ENCODE data around the gene COG5. TPM values are rescaled to one million over a fixed set of nuclear protein-coding genes. Genes with fewer than 3 reads are reported as not detected.

COG5 gene
- total RNA-seq, 1 donor from 2014 or later, result 29.8 TPM

DNA sequence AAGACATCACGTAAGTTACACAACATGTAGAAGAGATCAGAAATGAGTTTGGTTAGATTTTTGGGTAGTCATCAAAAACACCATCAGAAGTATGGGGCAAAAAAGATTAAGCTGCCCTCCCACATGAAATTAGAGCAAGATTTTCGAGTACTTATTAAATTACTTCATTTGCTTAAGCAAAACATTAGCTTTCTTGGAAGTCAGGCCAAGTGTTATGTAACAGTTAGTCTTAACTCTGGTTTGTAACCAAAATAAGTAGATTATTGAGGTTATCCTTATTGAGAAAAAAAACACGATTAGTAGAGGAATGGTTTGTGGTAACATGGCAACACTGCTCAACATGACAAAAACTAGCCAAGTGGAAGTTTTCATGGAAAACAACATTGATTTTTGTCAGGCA, 357.0 kb downstream of the COG5 start:
- FAIRE-seq, result no peak
- no peak for DNase-seq (ENCODE audit: low spot score in 2 of 2)

DNA sequence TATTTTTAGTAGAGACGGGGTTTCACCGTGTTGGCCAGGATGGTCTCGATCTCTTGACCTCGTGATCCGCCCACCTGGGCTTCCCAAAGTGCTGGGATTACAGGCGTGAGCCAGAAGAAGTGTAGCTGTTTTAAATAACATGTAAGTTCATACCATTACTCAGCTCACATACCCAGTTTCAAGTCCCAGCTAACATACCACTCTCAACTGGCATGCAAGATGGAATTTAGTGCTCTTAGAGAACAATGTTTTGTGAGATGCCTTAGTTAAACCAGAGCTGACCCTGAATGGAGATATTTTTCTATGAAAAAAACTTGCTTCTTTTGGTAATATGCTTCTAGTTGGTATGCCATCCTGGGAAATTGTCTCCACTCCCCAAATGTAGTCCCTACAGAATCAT, 357.6 kb downstream of the COG5 start:
- no peak for DNase-seq (ENCODE audit: low spot score in 2 of 2)
- FAIRE-seq, result no peak

DNA sequence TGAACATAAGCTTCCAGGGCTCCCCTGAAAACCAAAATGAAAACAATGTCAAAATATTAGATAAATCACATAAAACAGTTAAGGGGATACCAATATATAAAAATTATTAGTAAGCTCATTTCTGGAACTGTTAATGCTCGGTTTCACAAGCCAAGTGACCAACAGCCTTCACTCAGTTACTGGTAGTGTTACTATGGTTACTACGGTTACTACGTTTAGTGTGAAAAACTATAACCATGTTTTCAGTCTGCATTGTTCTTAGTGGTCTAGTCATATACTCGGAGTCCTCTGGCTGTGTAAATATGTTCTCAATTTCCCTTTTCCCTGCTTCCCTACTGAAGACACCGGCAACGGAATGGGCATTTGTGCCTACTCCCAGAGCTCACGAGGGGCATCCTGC, 360.1 kb downstream of the COG5 start:
- FAIRE-seq, result no peak

DNA sequence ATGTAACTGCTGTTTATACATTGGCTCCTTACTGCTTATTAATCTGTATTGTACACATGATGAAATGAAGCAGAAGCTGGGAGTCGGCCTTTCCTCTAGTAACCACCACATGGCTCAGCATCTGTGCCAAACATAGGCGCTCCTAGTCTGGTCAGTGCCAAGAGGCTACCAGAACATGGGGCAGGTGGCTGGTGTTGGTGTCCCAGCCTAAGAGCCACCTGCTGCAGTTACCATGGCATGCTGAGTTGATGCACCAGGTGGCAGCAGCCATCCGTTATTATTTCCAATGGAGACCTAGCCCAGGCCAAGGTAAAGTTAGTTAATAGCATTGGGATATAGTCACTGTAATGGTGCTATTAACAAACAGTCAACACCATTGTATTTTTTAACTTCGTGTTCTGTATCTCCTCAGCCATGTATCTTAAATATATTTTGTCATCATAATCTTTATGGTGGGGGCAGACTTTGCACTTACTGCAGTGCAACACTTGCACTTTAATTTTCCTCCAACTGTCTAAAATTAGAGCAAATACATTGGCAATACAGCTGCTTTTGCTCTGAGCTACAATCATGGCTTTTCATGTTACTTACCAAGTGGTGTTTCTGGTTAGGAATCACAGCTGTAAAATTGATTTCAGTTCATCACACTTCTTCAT, 361.8 kb downstream of the COG5 start:
- DNase-seq (ENCODE audit: low spot score in 2 of 2), result no peak
- no peak for FAIRE-seq

More for the DNA sequence above, 360.1 kb downstream of the COG5 start:
- no peak for DNase-seq (ENCODE audit: low spot score in 2 of 2)

DNA sequence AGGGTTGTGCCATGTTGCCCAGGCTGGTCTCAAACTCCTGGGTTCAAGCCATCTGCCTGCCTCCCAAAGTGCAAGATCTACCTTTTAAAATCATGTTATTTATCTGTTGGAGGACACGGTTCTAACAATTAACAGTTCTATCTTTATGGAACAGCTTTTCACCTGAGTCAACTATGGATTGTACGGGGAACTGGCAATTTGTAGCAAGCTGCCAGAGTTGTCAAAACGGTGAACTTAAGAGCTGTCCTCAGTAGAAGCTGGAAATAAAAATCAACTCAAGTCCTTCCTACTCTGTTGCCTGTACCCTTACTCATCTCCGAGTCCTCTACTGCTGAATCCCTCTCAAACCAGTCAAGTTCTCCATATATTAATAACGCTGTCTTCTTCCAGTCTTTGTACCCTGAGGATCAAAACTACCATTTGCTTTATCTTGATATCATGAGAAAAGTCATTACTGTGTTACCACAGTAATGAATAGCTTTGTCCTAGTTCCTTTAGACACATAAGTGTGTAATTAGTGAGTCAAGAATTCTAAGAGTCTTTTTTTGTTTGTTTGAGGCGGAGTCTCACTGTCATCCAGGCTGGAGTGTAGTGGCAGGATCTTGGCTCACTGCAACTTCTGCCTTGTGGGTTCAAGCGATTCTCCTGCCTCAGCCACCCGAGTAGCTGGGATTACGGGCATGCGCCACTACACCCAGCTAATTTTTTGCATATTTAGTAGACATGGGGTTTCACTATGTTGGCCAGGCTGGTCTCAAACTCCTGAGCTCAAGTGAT, 366.7 kb downstream of the COG5 start:
- DNase-seq (ENCODE audit: low spot score in 2 of 2) (no peak), FAIRE-seq (no peak)

DNA sequence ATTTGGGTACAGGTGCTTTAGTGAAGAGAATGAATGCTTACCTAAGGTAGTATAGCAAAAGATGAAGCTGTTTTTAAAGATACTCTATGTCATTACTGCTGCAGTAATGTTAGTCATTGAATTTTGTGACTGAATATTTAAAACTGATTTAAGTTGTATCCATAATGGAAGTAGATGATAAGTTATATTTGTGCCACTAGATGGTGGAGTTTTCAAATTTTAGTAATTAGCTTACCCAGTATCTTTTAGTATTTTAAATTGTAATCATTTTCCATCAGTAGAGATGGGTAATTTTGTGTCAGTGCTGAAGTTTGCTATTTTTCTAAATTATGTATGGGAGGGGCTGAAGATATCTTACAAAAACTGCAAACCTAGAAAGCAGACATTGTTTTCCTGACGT, 369.7 kb downstream of the COG5 start:
- DNase-seq (ENCODE audit: low spot score in 2 of 2), result no peak
- FAIRE-seq, result no peak

DNA sequence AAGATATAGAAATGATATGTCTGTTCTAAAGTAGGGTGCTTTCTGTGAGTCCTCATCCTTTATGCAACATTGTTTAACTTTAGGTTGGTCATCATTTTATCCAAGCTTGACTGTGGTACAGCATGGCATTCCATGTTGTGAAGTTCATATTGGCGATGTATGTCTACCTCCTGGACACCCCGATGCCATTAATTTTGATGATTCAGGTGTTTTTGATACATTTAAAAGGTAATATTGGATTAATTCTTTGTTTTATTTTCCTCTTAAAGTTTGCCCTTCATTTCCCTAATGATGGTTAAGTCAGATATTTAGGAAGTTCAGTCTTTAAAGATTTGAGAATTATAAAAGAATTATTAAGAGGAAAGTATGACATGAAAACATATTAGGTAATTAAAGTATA, 373.6 kb downstream of the COG5 start:
- FAIRE-seq, result no peak

DNA sequence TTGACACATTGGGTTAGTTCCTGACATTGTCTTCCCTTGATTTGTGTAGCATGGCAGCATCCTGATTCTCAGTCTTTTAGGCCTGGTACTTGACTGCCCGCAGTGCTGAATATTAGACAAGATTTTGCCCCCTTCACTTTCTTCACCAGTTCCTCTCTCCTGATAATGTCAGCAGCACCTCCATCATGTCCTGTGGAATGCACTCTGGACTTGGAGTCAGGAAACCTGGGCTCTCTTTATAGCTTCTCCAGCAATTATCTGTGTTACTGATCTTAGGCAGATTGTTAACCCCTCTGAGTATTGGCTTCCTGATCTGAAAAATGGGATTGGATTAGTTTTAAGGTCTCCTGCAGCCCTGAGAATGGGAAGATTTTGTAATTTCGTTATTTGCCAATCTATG, 375.9 kb downstream of the COG5 start:
- DNase-seq (ENCODE audit: low spot score in 2 of 2) (no peak), FAIRE-seq (no peak)

More for the DNA sequence above, 373.6 kb downstream of the COG5 start:
- DNase-seq (ENCODE audit: low spot score in 2 of 2), result no peak

DNA sequence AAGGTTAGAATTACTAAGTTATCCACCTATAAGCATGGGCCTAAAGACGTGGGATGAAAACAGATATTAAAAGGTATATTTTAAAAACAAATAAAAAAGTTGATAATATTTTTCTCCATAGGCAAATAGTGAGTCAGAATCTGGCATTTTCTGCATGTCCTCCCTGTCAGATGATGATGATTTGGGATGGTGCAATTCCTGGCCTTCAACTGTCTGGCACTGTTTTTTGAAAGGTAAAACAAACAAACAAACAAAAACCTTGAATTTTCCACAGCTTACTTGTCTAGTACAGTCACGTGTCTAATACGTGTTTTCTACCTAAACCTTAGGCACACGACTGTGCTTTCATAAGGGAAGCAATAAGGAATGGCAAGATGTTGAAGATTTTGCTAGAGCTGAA, 377.5 kb downstream of the COG5 start:
- FAIRE-seq, result no peak

DNA sequence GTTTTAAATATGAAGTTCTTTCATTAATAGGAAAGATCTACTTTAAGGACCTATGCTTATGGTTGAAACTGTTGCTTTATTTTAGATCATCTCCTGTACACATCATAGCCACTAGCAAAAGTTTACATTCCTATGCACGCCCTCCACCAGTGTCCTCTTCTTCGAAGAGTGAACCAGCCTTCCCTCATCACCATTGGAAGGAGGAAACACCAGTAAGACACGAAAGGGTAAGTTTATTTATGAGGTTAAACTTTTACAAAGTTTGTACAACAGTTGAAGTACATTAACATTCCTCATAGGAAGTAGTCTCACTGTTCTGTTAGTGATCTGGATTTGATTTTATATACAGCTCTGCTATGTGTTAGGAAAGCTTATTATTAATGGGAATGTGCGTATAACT, 378.0 kb downstream of the COG5 start:
- no peak for FAIRE-seq

More for the DNA sequence above, 377.5 kb downstream of the COG5 start:
- no peak for DNase-seq (ENCODE audit: low spot score in 2 of 2)

DNA sequence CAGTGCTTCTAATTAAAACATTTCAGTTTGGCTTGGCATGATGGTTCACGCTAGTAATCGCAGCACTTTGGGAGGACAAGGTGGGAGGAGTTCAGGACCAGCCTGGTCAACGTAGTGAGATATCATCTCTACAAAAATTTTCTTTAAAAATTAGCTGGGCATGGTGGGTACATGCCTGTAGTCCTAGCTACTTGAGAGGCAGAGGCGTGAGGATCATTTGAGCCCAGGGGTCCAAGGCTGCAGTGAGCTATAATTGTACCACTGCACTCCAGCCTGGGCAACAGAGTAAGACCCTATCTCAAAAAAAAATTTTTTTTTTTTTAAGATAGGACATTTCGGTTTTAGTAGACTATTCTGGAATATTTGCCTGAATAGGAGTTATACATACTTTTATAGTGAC, 382.5 kb downstream of the COG5 start:
- DNase-seq (ENCODE audit: low spot score in 2 of 2) (no peak), FAIRE-seq (no peak)

More for the DNA sequence above, 378.0 kb downstream of the COG5 start:
- no peak for DNase-seq (ENCODE audit: low spot score in 2 of 2)

DNA sequence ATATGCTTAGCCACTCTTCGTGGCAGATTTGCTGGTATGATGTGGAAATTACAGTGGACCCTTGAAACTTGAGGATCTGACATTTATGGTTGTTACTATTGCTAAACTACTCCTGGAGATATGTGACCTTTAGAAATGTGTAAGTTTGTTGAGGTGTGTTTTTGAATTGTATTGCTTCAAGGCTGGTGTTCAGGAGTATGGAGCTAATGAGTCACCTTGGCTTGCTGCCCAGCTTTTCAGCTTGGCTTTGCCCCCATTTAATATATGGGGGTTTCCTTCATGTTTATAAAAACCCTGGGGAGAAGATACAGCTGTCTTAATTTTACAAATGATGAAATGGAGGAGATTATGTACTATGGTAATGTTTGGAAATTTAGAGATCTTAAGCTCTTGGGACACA, 383.3 kb downstream of the COG5 start:
- DNase-seq (ENCODE audit: low spot score in 2 of 2), result no peak
- FAIRE-seq, result no peak

DNA sequence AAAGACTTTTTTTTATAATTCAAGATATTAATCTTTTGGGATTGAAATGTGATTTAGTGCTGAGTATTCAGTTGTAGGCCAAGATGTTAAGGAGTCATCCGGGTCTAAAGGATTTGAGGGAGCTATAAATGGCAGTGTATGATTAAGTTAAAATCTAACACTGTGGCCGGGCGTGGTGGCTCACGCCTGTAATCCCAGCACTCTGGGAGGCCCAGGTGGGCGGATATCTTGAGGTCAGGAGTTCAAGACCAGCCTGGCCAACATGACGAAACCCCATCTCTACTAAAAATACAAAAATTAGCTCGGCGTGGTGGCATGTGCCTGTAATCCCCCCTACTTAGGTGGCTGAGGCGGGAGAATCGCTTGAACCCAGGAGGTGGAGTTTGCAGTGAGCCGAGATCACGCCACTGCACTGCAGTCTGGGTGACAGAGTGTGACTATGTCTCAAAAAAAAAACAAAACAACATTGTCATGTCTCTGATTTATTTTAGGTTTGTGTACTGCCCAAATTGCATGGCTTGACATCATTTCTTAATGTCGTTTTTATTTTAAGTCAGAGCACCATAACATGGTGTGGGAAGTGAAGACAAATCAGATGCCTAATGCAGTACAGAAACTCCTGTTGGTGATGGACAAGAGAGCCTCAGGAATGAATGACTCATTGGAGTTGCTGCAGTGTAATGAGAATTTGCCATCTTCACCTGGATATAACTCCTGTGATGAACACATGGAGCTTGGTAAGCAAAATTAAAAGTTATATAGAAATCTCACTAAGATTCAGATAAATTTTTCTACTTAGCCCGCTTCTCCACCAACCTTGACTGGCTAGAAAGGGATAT, 384.2 kb downstream of the COG5 start:
- DNase-seq (ENCODE audit: low spot score in 2 of 2), result no peak
- no peak for FAIRE-seq

DNA sequence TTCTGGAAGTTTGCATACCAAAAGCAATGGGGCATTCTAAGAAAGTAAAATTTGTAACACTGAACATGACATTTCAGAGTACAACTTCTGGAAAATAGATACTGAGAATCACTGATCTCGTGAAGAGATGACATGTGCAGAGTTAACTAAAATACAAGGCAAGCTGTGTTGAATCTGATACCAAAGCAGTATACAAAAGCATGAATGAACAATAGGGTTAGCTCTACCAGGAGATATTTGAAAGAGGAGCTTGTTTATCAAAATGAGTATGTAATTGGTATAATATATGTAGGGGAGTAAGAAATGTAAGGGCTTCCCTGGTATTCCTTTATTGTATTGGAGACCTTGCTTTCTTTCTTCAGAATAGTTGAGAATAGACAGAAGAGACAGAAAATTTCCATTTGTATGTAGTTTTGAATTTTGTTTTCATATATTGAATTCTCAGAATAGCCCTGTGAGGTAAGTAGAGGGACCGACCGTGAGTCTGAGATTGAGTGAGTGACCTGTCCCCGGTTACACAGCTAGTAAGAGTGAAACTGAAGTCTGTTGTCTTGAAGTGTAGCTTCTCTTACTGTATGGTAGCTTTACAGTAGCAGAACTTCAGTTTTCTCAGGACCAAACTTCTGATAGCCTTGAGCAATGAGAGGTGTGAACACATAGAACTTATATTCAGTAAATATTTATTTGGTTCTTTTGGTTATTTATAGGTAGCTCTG, 389.9 kb downstream of the COG5 start:
- FAIRE-seq (no peak), DNase-seq (ENCODE audit: low spot score in 2 of 2) (no peak)

DNA sequence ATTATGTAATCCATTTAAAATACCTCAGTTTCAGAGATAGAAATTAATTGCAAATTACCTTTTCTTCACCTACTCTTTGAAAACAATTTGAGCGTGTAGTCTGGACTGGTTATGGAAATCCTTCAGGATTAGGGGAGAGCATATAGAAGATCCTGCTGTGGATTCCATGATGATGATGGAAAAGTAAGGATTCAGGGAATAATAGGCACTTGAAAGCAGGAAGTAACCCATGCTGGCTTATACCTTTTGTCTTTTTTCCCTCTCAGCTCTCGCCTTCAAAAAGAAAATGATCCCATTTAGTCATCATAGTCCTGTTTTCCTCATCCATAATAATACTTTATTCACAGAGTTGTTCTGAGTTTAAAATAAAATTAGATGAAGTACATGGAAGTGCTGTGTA, 390.5 kb downstream of the COG5 start:
- no peak for FAIRE-seq
- no peak for DNase-seq (ENCODE audit: low spot score in 2 of 2)

DNA sequence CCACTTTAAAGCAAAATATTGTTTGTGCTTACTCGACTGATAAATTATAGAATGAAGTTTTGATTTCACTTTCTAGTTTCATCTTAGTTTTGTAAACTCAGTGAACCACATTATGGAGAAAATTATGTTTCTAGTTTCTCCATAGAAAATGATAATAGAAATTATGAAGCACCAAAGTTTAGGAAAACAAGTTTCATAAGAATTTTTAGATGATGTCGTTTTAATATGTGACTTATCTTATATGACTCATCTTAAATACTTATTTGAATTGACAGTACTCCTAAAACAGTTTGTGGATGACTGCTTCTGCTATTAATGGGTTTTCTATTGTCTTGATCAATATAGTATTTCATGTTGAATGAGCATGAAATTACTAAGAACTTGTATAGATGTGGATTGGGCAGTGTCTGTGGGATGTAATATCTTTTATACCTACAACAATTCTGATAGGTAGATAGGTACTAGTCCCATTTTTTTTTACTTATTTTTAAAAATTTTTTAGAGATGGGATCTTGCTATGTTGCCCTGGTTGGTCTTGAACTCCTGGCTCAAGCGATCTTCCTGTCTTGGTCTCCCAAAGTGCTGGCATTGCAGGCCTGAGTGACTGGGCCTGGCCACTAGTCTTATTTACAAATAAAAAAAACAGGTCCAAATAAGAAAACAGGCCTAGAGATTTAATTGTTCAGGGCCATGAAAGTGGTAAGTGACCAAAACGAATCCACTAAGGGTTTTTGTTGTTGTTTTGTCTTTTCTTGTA, 391.3 kb downstream of the COG5 start:
- DNase-seq (ENCODE audit: low spot score in 2 of 2) (no peak), FAIRE-seq (no peak)

DNA sequence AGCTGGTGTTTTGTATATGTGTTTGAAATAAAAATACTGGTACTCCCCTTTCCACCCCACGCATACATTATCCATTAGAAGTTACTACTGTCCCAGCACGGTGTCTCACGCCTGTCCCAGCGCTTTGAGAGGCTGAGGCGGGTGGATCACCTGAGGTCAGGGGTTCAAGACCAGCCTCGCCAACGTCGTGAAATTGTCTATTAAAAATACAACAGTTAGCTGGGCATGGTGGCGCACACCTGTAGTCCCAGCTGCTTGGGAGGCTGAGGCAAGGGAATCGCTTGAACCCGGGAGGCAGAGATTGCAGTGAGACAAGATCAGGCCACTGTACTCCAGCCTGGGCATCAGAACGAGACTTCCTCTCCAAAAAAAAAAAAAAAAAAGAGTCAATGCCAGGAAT, 392.2 kb downstream of the COG5 start:
- DNase-seq (ENCODE audit: low spot score in 2 of 2) (no peak), FAIRE-seq (no peak)

DNA sequence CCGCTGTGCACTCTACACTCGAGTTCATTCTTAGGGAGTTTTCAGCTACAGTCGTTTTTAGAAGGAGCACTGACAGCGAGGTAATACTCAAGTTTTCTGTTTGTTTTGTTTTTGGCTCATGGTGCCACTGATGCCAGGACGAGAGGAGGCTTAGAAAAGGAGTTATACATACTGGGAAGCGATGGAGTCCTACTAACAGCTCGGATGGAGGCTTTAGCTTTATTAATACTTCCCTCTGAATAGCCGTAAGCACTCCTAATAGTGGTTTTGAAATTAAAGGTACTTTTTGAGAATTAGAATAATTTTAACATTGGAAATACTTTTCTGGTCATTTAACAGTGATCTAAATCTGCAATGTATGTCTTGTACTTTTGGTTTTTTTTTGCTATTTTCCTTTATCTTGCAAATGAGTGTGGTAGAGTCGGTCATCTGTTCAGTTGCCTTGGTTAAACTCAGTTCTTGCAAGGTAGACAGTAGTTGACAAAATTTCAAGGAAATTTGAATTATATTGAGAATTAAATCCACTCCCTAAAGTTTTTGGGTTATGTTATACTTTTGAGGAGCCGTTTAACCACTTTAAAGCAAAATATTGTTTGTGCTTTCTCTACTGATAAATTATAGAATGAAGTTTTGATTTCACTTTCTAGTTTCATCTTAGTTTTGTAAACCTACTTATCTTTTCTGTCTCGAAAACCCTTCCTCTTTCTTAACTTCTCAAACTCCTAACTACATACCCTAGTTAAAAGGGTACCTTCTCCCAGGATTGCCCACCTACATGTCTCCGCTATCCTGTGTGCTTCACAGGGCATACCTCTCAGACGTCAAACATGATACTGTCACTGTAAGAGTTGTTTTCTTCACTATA, 393.4 kb downstream of the COG5 start:
- no peak for DNase-seq (ENCODE audit: low spot score in 2 of 2)
- no peak for FAIRE-seq
